GM12872 (cell line): ENCODE results near the gene GRID2.

ENCODE experiments used
- TF ChIP-seq, protein P1 (sequence below): IDR thresholded peaks from 3 replicates; pipeline ENCODE4 v1.5.1; 2011; ENCODE audit warnings: low read depth, mild to moderate bottlenecking, low read length, moderate library complexity; ENCODE audit not compliant: insufficient read depth

Gene GRID2

DNA sequence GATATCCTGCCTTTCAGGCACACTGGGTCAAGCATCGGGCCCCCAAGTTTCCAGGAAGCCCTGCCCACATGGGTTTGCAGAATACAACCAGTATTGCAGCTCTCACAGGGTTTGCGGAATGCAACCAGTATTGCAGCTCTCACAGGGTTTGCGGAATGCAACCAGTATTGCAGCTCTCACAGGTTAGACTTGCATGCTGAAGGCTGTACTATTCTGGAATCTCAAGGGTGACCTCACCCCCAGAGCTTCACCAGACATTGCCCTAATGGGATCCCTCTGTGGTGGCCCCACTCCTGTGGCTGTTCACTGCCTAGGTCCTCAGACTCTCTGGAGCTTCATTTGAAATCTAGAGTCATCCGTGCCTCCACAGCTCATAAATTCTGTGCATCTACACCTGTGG is 884.1 kb downstream of the GRID2 start:
- TF ChIP-seq, protein P1, sequence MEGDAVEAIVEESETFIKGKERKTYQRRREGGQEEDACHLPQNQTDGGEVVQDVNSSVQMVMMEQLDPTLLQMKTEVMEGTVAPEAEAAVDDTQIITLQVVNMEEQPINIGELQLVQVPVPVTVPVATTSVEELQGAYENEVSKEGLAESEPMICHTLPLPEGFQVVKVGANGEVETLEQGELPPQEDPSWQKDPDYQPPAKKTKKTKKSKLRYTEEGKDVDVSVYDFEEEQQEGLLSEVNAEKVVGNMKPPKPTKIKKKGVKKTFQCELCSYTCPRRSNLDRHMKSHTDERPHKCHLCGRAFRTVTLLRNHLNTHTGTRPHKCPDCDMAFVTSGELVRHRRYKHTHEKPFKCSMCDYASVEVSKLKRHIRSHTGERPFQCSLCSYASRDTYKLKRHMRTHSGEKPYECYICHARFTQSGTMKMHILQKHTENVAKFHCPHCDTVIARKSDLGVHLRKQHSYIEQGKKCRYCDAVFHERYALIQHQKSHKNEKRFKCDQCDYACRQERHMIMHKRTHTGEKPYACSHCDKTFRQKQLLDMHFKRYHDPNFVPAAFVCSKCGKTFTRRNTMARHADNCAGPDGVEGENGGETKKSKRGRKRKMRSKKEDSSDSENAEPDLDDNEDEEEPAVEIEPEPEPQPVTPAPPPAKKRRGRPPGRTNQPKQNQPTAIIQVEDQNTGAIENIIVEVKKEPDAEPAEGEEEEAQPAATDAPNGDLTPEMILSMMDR = no peak

DNA sequence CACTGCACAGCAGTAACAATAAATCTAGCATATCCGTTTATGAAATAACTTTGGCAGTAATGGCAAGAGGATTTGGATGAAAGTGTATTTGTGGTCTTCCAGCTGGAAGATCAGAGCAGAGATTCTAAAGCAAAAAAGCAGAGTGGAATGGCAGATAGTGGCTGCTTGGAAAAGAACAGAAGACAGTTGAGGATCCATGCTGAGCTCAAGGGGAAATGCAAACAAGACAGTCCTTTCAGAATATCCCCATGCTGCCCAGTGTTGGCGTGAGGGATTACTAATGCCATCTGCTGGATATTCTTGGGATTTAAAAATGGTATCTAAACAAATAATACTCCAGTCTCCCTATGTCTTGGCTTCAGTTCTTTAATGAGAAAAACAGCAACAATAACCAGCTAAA is 895.7 kb downstream of the GRID2 start:
- TF ChIP-seq, protein P1 = peak; percentile 35; the same call in 2 of the 3 replicates

DNA sequence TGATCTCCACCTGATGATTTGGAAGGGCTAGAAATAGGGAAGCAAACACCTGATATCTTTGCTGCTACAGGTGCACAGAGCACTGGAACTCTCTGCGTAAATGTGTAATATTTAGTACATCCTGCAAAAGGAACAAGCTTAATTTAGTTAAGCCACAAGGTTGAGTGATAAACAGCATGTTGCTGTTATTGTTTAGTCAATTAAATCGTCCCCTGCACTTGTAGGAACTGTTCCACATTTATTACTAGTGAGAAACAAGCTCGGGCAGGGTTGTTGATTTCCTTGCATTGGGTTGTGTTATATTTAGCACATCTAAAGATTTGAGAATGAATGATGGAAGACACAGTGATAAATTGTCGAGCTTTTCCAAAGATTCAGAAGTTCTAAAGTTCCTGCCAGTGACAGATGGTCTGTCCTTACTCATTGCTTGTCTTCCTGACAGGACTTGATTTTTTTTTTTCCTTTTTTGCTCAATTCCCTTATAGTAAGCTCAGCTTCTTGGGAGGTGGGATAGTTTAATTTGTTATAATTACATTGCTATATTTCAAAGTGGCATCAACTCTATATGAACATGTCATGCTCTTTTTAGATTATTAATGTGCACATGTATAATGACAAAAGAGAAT is 897.8 kb downstream of the GRID2 start:
- TF ChIP-seq, protein P1 = no peak

DNA sequence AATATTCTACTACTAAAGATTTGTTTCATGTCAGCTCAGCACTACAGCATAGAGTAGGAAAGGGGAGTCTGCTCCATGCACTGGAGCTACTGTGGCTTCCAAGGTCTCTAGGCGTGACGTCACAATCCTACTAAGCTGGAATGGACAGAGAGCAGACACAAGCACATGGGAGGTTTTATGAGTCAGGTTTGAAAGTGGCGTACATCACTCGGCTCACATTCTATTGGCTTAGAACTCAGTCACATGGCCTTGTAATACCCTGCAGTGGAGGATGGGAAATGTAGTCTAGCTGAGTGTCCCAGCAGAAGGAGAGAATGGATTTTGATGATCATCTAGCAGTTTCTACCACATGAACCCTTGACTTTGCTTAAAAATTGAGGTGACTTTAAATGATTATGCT is 899.9 kb downstream of the GRID2 start:
- TF ChIP-seq, protein P1 = no peak

DNA sequence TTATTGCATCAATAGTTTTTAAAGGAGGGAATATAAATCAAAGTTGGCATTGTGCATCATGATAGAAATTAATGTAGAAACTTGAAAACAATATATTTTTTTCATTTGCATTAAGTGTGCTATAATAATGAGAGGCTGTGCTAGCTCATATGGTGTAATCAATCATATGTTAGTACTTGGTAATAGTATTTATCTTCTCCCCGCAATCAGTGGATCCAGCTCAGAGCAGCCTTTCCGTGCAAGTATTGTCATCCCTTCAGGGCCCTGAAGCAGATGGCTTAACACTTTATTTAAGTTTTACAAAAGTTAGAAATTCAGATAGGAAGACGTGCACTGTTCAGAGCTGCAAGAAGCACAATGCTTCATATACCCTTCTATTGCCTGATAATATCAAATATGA is 908.5 kb downstream of the GRID2 start:
- TF ChIP-seq, protein P1 = no peak

DNA sequence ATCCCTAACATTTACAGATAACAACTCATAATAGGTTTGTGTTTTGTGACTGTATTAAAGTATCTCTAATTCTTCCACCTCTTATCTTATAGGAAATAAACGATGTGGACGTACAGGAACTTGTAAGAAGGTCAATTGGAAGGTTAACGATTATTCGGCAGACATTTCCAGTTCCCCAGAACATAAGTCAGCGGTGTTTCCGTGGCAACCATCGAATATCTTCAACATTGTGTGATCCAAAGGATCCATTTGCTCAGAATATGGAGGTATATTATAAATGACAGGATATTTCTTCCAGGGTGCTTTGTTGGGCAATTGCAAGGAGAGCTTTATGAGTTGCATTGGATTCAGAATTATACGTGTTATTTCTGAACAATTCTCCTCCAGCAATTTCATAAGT is 912.9 kb downstream of the GRID2 start:
- TF ChIP-seq, protein P1 = no peak

DNA sequence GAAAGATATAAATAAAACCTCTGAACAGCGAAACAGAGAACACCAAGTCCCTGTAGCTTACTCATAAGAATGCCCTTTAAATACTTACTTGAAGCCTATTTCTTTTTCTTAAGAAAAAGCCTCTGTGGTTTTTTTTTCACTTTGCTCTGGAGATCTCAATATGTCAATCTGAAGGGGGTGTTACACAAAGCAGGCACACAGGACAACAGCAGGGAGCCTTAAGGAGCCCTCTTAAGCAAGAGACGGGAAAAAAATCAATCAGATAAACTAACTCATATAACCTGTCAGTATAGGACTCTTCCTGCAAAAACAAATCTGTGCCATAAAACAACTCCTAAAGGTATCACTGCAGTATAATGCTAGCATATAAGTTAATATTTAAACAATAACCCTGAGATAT is 913.7 kb downstream of the GRID2 start:
- TF ChIP-seq, protein P1 = no peak

DNA sequence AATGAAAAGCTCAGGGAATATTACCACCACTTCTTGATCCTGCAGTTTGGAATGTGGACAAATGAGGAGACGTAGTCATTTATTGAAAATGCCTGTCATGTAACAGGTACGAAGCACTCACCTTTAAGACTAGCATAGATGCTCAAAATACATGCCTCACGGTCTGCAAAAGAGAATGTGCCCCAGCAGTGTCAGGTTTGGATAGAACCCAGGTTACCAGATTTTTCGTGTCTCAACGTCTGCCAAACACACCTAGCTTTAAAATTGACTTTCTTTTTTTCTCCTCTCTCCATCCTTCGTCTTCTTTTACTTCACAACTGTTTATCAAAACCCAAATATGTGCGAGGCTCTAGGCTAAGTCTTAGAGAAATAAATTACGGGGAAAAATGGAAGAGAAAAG is 918.0 kb downstream of the GRID2 start:
- TF ChIP-seq, protein P1 = no peak
